Ascending aorta (tissue), 2 donors: ENCODE data around the gene MYRFL. TPM values are rescaled to one million over a fixed set of nuclear protein-coding genes. Genes with fewer than 3 reads are reported as not detected.

ENCODE experiments used
- DNase-seq, 2 donors: peaks; one replicate each; pipeline ENCODE4 v3.0.0-alpha.2; 2019; ENCODE audit warnings: low spot score in 2 of 2
- H3K27ac ChIP-seq, 2 donors: fragments of 200-600 bp; sonication (generic); one replicate each; pipeline ENCODE4 v1.5.1; 2016 to 2017; ENCODE audit warnings: mild to moderate bottlenecking in 1 of 2
- H3K27me3 ChIP-seq: fragments of 200-600 bp; sonication (generic); one replicate; pipeline ENCODE4 v1.5.1; 2017
- H3K36me3 ChIP-seq, 2 donors: fragments of 200-600 bp; sonication (generic); one replicate each; pipeline ENCODE4 v1.5.1; 2016
- H3K4me1 ChIP-seq, 2 donors: fragments of 200-600 bp; sonication (generic); one replicate each; pipeline ENCODE4 v1.5.1; 2016 to 2017; ENCODE audit warnings: mild to moderate bottlenecking in 1 of 2
- H3K4me3 ChIP-seq, 2 donors: fragments of 200-600 bp; sonication (generic); one replicate each; pipeline ENCODE4 v1.5.1; 2016 to 2017; ENCODE audit warnings: mild to moderate bottlenecking in 1 of 2
- H3K9me3 ChIP-seq, 2 donors: fragments of 200-600 bp; sonication (generic); one replicate each; pipeline ENCODE4 v1.5.1; 2016
- intact Hi-C: fragments of 100-400 bp; cut with DNase I; formaldehyde crosslinking; loops from one replicate; pipeline ENCODE4 v1.15.1; 2023
- total RNA-seq: library from RNA; depleted of rRNA; stranded (reverse); fragments of >200 nt; gene quantifications from one replicate; pipeline ENCODE4 v1.1.0, GENCODE V29; 2016
- TF ChIP-seq, protein P1 (sequence below), 3 experiments: fragments of 200-600 bp in 2 of 3; fragments of 450-650 bp in 1 of 3; sonication (generic) in 2 of 3; IDR thresholded peaks; one replicate each; pipeline ENCODE4 v1.5.1; 2016 to 2019; ENCODE audit warnings: antibody characterized with exemption in 3 of 3, mild to moderate bottlenecking in 1 of 3, moderate library complexity in 1 of 3

Gene MYRFL
- total RNA-seq, 1 donor from 2014 or later = not detected

DNA sequence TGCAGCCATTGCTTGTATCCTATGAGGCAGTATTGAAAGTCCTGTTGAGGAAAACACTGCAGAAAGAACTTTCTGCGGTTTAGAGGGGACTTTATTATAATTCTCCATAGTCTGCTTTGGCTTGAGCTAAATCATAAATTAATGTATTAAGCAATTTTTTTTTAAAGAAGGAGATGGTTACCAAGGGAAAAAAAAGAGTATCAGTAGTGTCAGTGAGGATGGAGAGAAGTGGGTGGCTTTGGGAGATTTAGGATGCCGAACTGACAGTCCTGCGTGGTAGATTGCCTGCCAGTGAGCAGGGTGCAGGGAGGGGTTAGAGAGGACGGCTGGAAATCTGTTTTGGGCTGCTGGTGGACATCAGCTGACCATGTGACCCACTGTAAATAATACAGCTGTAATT is 96.8 kb downstream of the MYRFL start:
- Histone ChIP-seq H3K9me3 (no peaks in the 10 kb centered on the region), H3K36me3 (no peaks in the 10 kb centered on the region), H3K4me1 (no peaks in the 10 kb centered on the region), H3K4me3 (no peak overlapping the region), H3K27me3 (no peaks in the 10 kb centered on the region), H3K27ac (no peak overlapping the region)
- no peak for DNase-seq
- intact Hi-C loops = no loop called here
- TF ChIP-seq, protein P1, sequence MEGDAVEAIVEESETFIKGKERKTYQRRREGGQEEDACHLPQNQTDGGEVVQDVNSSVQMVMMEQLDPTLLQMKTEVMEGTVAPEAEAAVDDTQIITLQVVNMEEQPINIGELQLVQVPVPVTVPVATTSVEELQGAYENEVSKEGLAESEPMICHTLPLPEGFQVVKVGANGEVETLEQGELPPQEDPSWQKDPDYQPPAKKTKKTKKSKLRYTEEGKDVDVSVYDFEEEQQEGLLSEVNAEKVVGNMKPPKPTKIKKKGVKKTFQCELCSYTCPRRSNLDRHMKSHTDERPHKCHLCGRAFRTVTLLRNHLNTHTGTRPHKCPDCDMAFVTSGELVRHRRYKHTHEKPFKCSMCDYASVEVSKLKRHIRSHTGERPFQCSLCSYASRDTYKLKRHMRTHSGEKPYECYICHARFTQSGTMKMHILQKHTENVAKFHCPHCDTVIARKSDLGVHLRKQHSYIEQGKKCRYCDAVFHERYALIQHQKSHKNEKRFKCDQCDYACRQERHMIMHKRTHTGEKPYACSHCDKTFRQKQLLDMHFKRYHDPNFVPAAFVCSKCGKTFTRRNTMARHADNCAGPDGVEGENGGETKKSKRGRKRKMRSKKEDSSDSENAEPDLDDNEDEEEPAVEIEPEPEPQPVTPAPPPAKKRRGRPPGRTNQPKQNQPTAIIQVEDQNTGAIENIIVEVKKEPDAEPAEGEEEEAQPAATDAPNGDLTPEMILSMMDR (IDR thresholded peaks at IDR 0.05) = no peak

GRCh38 chr12:69922999-69923398 is 98.0 kb downstream of the MYRFL start:
- H3K9me3 ChIP-seq = no peaks in the 10 kb centered on the region
- TF ChIP-seq, protein P1 (IDR thresholded peaks at IDR 0.05) = no peak

DNA sequence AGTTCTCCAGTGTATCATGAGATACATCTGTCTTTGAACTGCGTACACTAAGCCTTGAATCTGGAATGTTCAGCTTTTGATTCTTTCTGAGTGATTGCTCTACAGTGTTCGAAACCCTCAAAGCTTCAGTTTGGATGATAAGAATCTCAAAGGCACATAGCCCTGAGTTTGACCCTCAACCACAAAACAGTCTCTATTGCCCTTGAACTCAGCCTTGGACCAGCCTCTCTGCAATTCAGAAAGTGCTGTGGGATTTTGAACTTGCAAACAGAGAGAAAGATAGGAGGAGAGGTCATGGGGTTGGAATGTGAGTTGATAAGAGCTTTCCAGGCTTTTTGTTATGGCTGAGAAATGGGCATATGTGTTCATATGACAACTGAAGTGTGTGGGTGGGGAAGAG is 100.3 kb downstream of the MYRFL start:
- no peaks in the 10 kb centered on the region for H3K9me3 ChIP-seq
- TF ChIP-seq, protein P1 (IDR thresholded peaks at IDR 0.05) = no peak
- H3K4me3 ChIP-seq = no peak overlapping the region
- no peak for DNase-seq
- intact Hi-C loops = no loop called here
- H3K27me3 ChIP-seq = no peaks in the 10 kb centered on the region
- no peak overlapping the region for H3K27ac ChIP-seq
- H3K4me1 ChIP-seq = no peaks in the 10 kb centered on the region
- H3K36me3 ChIP-seq = no peaks in the 10 kb centered on the region

More at GRCh38 chr12:69922999-69923398, 98.0 kb downstream of the MYRFL start:
- no peaks in the 10 kb centered on the region for H3K27me3 ChIP-seq
- intact Hi-C loops = no loop called here
- DNase-seq = no peak
- no peaks in the 10 kb centered on the region for H3K36me3 ChIP-seq
- H3K27ac ChIP-seq = no peak overlapping the region
- H3K4me3 ChIP-seq = no peak overlapping the region
- no peaks in the 10 kb centered on the region for H3K4me1 ChIP-seq

DNA sequence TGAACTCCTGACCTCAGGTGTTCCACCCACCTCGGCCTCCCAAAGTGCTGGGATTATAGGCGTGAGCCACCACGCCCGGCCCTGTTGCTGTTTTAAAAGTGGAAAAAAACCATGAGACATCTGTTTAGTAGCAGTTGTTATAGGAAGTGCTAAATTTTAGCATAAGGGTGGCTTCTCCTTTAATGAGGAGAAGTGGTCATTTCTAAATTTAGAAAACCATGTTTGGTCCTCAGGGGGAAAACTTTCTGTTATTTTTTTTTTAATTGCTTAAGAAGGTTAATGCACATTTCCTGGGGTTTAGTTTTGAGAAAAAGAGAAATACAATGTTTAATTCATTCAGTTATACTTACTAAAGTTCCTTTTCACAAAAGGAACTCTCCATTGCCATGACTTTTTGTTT is 102.1 kb downstream of the MYRFL start:
- no peak for DNase-seq
- Histone ChIP-seq H3K27me3 (no peaks in the 10 kb centered on the region), H3K9me3 (no peaks in the 10 kb centered on the region), H3K36me3 (no peaks in the 10 kb centered on the region), H3K4me1 (no peaks in the 10 kb centered on the region), H3K4me3 (no peak overlapping the region), H3K27ac (no peak overlapping the region)
- TF ChIP-seq, protein P1 (IDR thresholded peaks at IDR 0.05) = no peak
- intact Hi-C loops = no loop called here

- Histone ChIP-seq H3K27ac (no peak overlapping the region), H3K4me3 (no peak overlapping the region), H3K36me3 (no peaks in the 10 kb centered on the region), H3K27me3 (no peaks in the 10 kb centered on the region), H3K4me1 (no peaks in the 10 kb centered on the region), H3K9me3 (no peaks in the 10 kb centered on the region)
- no peak for DNase-seq
- TF ChIP-seq, protein P1 (IDR thresholded peaks at IDR 0.05) = no peak
- intact Hi-C loops = no loop called here
Observed at GRCh38 chr12:69929125-69929524, 104.1 kb downstream of the MYRFL start.

DNA sequence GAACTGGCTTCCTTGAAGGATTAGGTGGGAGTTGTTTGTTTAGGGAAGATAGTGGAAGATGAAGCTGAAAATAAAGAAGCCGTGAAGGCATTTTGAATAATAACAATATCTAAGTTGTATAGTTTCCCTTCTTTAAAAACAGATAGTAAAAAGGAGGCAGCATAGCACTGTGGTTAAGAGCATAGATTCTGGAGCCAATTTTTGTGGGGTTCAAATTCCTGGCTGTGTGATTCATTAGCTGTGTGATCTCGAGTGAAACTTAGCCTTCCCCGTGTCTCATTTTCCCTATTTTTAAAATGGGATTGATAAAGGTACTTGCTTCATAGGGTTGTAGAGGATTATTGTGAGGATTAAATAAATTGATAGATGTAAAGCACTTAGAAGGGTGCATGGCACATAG is 104.5 kb downstream of the MYRFL start:
- no peaks in the 10 kb centered on the region for H3K36me3 ChIP-seq
- TF ChIP-seq, protein P1 (IDR thresholded peaks at IDR 0.05) = no peak
- H3K27me3 ChIP-seq = no peaks in the 10 kb centered on the region
- H3K9me3 ChIP-seq = no peaks in the 10 kb centered on the region
- no peak overlapping the region for H3K4me3 ChIP-seq
- DNase-seq = no peak
- intact Hi-C loops = no loop called here
- no peaks in the 10 kb centered on the region for H3K4me1 ChIP-seq
- no peak overlapping the region for H3K27ac ChIP-seq
